HG03342 (cell line): ENCODE measurements around the gene ENPEP.
"Not testable (repeated sequence)": the region's sequence is repeated elsewhere in the genome, so short reads cannot be mapped to it uniquely, and the experiment has no call there.

ENCODE experiments used
- ATAC-seq: cut with Tn5 transposase; IDR thresholded peaks from one replicate; pipeline ENCODE4 v1.9.1; 2021; ENCODE audit warnings: mild to moderate bottlenecking, moderate library complexity; ENCODE audit not compliant: unreplicated experiment

Gene ENPEP, protein sequence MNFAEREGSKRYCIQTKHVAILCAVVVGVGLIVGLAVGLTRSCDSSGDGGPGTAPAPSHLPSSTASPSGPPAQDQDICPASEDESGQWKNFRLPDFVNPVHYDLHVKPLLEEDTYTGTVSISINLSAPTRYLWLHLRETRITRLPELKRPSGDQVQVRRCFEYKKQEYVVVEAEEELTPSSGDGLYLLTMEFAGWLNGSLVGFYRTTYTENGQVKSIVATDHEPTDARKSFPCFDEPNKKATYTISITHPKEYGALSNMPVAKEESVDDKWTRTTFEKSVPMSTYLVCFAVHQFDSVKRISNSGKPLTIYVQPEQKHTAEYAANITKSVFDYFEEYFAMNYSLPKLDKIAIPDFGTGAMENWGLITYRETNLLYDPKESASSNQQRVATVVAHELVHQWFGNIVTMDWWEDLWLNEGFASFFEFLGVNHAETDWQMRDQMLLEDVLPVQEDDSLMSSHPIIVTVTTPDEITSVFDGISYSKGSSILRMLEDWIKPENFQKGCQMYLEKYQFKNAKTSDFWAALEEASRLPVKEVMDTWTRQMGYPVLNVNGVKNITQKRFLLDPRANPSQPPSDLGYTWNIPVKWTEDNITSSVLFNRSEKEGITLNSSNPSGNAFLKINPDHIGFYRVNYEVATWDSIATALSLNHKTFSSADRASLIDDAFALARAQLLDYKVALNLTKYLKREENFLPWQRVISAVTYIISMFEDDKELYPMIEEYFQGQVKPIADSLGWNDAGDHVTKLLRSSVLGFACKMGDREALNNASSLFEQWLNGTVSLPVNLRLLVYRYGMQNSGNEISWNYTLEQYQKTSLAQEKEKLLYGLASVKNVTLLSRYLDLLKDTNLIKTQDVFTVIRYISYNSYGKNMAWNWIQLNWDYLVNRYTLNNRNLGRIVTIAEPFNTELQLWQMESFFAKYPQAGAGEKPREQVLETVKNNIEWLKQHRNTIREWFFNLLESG

DNA sequence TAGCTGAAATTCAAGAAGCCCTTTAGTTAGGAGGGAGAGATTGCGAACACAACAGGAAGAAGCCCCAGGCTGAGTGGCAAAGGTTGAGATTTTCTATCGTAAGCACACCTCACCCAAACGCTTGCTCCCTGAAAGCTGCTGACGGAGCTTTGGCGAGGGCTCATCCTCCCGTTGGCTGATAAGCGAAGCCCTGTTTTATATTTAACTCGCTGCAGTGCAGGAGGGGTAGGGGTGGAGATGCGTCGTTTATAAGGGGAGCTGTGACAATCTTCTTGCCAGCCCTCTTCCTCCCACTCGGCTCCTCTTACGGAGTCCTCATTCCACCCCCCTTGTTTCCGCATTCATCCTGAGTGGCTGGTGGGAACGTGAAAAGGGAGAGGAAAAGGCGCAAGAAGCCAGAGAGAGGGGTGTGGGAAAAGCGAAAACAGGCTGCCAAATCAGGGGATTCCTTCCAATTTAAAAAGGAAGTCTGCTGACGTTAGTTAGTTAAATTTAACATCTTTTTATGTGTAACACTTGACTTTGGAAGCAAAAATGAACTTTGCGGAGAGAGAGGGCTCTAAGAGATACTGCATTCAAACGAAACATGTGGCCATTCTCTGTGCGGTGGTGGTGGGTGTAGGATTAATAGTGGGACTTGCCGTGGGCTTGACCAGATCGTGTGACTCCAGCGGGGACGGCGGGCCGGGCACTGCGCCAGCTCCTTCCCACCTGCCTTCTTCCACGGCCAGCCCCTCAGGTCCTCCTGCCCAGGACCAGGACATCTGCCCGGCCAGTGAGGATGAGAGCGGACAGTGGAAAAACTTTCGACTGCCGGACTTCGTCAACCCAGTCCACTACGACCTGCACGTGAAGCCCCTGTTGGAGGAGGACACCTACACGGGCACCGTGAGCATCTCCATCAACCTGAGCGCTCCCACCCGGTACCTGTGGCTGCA lies at the start of gene ENPEP:
Gene ENPEP, plus strand, starts transcription at position 275 of the 938 bp plus-strand sequence. Its CDS starts 260 bp downstream, at position 535.
- ATAC-seq = no peak

DNA sequence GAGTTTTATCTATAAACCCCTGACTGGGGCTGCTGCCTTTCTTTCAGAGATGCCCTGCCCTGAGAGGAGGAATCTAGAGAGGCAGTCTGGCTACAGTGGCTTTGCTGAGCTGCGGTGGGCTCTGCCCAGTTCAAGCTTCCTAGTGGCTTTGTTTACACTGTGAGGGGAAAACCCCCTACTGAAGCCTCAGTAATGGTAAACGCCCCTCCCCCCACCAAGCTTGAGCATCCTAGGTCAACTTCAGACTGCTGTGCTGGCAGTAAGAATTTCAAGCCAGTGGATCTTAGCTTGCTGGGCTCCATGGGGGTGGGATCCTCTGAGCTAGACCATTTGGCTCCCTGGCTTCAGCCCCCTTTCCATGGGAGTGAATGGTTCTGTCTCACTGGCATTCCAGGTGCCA lies 44.1 kb upstream of the ENPEP start:
- not testable (repeated sequence) for ATAC-seq

DNA sequence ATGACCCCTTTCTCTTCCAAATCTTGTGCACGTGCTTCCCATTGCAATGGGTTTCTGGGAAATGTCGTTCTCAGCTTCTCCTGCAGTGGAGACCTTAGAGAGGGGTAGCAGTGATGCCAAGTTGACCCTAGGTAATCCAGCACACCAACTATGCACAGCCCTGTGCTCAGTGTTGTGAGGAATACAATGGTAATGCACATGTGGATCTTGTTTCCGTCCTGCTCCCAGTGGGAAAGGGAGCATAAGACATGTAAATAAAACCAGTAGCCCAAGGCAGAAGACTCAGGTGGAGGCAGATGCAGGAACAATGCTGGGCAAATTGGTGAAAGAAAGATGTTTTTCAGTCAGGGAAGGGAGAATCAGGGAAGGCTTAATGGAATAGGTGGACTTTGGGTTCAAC lies 38.7 kb upstream of the ENPEP start:
- not testable (repeated sequence) for ATAC-seq

DNA sequence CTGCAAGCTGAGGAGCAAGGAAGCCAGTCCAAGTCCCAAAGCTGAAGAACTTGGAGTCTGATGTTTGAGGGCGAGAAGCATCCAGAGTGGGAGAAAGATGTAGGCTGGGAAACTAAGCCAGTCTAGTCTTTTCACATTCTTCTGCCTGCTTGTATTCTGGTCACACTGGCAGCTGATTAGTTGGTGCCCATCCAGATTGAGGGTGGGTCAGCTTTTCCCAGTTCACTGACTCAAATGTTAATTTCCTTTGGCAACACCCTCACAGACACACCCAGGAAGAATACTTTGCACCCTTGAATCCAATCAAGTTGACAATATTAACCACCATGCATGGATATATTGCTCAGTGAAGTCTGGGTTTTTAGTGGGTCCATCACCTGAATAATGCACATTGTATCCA lies 36.7 kb upstream of the ENPEP start:
- not testable (repeated sequence) for ATAC-seq

DNA sequence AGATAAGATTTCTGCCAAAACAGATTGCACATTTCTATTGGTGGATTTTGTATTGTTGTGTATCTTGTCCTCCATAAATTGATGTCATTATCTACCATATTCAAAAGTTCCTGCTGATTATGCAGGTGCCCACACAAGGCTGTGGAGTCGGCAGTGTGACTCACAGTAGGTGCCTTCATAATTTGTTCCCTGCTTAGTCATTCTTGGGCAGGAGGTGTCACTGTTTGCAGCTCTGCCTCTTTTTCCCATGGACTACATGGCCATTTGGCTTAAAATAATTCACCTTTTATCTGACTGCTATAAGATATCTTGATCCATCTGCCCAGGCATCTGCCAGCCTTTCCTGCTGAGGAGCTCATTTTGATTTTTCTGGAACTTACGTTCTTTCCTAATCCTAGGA lies 33.6 kb upstream of the ENPEP start:
- ATAC-seq = no peak

DNA sequence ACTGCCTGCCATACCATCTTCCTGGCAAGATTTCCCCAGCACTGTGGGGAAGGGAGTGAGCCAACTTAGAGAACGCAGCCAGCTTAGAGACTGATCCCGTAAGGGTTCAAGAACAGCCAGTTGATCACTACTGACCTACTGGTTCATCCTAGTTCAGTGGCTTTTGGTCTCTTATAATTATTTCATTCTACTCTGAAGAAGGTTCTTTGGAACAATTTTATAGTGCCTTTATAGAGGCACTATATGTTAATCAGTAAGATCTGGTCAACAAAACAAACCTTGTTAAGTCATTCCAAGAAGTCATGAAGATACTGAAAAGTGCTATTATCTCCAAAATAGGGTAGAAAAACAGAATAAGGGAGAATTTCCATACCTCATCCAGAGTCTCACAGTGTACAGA lies 33.2 kb upstream of the ENPEP start:
- no peak for ATAC-seq

DNA sequence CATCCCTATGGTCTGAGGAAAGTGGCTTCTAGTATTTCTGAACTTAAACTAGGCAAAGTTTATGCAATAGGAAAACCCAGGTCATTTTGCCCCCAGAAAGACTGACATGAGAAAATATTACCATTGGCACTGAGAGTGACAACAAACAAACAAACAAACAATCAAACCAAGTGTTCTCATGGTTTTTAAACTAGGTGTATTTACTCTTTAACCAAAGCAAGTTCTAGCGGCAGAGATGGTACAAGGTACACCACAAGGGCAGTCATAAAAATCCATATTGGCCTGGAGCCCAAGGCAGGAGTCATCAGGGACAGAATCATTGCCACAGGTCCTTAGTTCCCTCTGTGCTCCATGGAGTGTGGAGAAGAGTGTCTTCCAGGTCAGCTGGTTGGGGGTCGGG lies 26.0 kb upstream of the ENPEP start:
- ATAC-seq = no peak

DNA sequence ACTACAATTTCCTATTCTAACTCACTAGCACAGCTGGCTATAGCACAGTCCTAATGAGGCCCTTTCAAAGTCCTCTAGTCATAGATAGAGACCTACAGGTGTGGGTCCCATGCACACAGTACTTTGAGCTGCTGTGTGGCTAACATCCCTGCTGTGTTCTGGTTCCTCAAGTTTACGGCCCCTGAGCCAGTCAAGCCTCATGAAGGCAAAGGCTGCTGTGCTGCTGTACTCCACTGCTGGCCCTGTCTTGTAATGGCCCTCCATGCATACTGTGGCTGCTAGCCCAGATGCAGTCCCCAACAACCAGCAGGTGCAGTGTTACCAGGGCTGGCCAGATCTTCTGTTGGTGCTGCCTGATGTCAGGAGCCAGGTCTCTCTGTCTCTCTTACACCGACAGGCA lies 23.4 kb upstream of the ENPEP start:
- no peak for ATAC-seq

DNA sequence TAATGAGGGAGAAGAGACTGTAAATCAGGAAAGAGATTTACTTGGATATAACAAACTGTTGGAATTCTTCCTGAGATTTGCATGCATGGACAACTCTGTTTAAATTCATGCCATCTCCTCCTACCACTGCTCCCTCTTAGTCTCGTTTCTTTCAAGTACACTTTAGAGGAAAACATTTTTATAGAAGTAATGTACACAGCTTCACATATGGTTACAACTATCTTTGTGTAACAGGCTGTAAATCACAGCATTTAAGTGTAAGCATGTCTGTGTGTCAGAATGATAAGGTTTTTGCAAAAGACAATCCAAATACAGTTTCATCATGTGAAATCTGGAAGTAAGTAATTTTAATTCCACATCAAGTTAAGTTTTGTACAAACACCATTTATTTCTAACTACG lies 21.5 kb upstream of the ENPEP start:
- no peak for ATAC-seq

DNA sequence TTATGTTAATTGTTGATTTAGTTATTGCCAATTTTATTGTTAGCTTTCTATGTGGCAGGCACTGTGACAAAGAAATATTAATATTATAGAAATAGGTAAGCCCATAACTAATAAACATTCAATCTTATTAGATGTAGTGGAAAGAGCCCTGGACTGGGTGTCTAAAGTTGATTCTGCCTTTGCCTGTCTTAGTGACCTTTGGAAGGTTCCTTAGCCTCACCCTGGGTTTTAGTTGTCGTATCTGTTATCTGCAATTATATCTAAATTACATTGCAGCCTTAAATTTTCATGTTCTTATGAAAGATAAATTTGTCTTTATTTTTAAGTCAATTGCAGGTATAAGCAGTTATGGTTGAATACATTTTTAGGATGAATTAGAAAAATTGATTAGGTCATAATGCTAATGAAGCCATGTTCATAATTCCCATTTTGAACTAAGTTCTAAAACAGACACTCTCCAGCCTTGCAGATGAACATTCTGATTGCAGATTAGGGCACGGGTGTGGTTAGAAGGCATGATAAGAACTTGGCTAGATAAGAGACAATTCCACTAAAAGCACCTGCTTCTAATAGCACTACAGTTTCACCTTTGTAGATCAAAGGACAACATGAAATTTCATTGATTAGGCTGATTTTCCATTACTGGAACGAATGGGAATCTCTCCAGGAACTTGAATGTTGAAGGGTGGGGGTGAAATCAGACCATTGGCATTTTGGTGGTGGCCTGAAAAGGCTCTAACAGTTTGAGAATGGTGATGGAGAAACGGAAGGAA lies 17.3 kb upstream of the ENPEP start:
- ATAC-seq = no peak

DNA sequence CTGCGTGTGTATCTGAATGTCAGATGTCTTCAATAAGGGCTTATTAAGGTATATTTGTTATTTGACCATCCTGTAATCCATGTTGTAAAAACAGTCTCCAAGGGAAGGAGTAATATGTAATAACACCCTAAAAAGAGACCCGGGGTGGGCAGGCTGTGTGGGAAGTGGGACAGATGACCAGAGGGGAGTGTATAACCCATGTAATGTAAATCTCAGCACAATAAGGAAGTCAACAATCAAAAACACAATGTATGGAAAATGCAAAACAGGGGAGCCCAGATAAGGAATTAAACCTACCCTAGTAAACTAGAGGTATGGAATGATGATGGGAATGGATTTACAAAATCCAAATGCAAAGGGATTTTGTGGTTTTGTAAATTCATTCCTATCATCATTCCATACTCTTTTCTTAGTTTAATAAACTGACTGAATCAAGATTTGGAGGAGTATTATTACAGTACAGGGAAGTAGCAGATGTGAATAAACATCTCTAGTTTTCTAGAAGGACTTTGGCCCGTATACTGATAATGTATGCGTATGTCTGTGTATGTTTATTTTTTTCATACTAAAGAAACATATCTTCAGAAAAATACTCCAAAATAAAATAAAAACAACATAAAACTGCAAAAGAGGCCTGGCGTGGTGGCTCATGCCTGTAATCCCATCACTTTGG lies 15.7 kb upstream of the ENPEP start:
- no peak for ATAC-seq

DNA sequence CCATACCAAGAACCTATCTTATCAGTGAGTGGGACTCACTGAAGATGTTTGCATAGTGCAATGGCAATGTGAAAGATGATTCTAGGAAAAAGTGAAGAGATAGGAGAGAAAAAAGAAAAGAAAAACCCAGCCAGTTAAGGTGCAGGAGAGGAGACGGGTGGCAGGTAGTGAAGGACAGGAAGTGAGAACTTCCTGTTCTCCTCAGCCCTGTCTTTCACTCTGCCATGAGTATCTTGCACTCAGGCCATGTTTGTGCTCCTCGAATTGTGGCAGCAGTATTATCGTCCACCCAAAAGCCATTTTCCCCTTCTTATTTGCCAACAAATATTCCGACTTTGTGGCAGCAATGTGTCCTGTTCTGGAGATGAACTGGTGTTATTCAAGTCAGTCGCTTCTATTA lies 8.6 kb upstream of the ENPEP start:
- no peak for ATAC-seq

DNA sequence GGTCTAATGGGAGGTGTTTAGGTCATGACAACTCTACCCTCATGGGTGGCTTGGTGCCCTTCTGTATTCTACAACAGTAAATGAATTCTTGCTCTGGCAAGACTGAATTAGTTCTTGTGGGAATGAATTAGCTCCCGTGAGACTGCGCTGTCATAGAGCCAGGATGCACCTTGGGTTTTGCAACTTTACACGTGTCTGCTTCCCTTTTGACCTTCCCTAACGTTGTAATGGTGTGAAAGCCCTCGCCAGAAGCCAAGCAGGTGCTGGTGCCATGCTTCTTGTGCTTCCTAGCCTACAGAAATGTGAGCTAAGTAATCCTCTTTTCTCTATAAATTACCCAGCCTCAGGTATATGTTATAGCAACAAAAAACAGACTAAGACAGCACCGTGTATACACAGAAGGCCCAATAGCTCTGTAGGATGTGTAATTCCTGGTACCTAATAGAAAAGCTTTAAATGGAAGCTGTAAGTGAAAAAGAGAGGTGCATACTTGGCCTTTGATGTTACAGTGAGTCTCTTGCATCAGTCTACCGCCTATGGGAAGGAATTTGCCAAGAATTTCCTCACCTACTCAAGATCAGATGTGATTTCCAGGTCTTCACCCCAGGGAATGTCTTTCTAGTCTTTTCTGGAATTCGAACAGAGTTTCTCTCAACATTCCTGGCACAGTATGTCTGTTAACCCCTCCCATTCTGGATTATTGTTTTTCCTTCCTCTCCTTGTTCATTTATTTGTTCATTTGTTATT lies 3.2 kb upstream of the ENPEP start:
- ATAC-seq = no peak

DNA sequence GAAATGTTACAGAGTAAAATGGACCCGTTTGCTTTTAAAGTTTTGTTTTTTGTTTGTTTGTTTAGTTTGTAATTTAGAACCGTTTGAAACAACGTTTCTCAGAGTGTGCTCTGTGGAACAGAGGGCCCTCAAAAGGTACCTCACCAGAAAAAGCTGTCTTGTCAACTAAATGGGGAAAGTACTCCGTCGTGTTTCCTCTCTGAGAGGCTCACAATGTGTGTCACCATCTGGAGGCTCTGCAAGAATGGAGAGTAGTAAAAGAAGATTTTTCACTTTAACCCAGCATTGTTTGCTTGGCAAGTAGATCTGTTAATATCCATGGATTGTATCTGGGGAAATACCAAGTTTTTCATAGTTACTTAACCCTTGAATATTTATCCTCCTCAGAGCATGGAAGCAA lies 1.5 kb upstream of the ENPEP start:
- no peak for ATAC-seq

DNA sequence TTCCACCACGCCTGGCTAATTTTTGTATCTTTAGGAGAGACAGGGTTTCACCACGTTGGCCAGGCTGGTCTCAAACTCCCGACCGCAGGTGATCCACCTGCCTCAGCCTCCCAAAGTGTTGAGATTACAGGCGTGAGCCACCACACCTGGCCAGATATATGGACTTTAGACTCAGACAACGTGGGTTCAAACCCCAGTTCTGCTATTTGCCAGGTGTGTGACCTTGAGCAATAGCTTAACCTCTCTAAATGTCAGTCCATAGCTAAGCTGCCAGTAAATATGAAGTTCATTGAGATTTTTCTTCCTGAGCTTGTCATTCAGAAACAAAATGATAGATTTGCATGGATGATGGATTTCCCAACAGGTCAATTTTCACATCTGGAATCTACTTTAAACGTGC lies 875 bp upstream of the ENPEP start:
- ATAC-seq = not testable (repeated sequence)

DNA sequence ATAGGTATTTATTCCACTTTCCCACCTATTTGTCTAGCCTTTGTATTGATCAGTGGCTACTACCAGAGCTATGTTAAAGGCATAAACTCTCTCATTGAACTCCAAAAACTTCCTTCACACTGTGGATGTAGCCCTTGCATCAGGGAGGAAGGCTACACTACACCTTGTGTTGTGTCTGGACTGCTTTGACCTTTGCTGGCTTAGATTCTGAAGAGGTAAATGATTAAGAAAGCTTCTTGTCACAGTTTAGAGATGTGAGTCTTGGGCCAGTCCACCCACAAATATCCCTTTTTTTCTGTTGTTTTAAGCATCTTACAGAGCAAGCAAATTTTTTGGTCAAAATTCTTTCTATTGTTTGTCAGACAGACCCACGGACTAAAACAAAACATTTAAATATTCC lies 1.9 kb downstream of the ENPEP start:
- ATAC-seq = no peak

DNA sequence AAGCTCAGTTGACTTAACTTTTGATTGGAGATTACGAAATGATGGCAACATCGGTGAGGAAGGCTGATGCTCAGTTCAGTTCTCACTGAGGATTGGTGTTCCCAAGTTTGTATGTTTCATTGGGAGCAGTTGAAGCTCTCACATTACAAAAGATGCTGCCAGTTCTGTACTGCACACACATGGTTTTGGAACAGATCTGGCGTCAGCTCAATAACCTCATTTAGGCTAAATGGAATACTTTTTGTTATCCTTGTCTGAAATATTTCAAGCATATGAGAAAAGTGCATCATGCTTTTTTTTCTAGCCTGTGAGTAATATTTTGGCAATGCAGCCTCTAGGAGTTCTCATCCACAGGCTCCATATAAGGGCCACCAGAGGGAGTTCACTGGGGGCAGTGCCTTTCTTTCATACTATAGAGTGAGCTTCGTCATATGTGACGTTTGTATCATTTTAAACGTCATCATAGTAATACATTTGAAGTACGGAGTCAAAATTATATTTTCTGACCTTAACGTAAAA lies 4.1 kb downstream of the ENPEP start:
- ATAC-seq = no peak

DNA sequence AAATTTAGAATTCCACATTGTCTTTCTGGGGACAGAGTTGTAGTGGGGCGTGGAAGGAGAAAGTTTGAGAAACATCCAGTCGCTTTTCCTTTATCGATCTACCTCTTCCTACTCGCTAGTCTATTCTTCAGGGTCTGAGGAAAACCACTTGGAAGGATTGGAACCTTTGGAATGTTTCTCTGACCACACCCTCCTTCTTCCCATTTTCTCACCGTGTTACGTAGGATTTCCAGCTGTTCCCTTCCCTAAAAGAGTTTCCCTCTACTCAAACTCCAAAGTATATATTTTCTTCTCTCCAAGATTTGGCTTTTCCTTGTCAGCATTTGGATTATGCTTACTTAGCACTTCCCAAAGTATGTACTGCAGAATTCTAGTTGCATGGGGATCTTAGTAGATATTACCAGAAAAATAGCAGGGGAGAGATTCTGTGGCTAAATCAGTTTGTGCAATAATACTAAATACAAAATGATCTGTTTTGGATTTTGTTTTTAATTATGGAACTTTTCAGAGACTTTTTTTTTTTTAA lies 4.9 kb downstream of the ENPEP start:
- ATAC-seq = no peak
